GM23338 (cell line): Measurements from ENCODE around the gene ST7L. TPM values are rescaled to one million over a fixed set of nuclear protein-coding genes. Genes with fewer than 3 reads are reported as not detected.

ENCODE experiments used
- ATAC-seq: fragments of 200-7000 bp; cut with Tn5 transposase; 3 replicates; pipeline ENCODE4 v1.9.1; 2020
- DNase-seq: peaks from one replicate; pipeline ENCODE4 v3.0.0-alpha.2; 2015; ENCODE audit warnings: low spot score
- H2AFZ ChIP-seq: fragments of 200-600 bp; sonication (generic); 2 replicates; pipeline ENCODE4 v1.8.0; 2016; ENCODE audit warnings: antibody characterized with exemption, mild to moderate bottlenecking, moderate library complexity
- H3F3A ChIP-seq: fragments of 200-600 bp; sonication (generic); replicated peaks from 2 replicates; pipeline ENCODE4 v1.8.0; 2017; ENCODE audit warnings: antibody characterized with exemption, mixed run types, low read depth
- H3K27ac ChIP-seq: fragments of 200-600 bp; sonication (generic); 2 replicates; pipeline ENCODE4 v1.6.1; 2016; ENCODE audit warnings: low read depth
- H3K27me3 ChIP-seq: fragments of 200-600 bp; sonication (generic); 2 replicates; pipeline ENCODE4 v1.8.0; 2016; ENCODE audit warnings: mild to moderate bottlenecking, mixed run types, moderate library complexity; ENCODE audit not compliant: insufficient read depth
- H3K36me3 ChIP-seq: fragments of 200-600 bp; sonication (generic); 2 replicates; pipeline ENCODE4 v1.8.0; 2016; ENCODE audit warnings: mild to moderate bottlenecking; ENCODE audit not compliant: insufficient read depth
- H3K4me1 ChIP-seq: fragments of 200-600 bp; sonication (generic); 2 replicates; pipeline ENCODE4 v1.8.0; 2016; ENCODE audit warnings: mild to moderate bottlenecking, moderate library complexity; ENCODE audit not compliant: insufficient read depth
- H3K4me2 ChIP-seq: fragments of 200-600 bp; sonication (generic); 2 replicates; pipeline ENCODE4 v1.7.1; 2017; ENCODE audit warnings: mixed run types
- H3K4me3 ChIP-seq: fragments of 200-600 bp; sonication (generic); 2 replicates; pipeline ENCODE4 v1.6.1; 2016; ENCODE audit warnings: mixed run types
- H3K79me2 ChIP-seq: fragments of 200-600 bp; sonication (generic); replicated peaks from 2 replicates; pipeline ENCODE4 v1.8.0; 2017; ENCODE audit warnings: mild to moderate bottlenecking; ENCODE audit not compliant: insufficient read depth
- H3K9me2 ChIP-seq: fragments of 200-600 bp; sonication (generic); 2 replicates; pipeline ENCODE4 v1.8.0; 2017; ENCODE audit not compliant: insufficient read depth
- H4K20me1 ChIP-seq: fragments of 200-600 bp; sonication (generic); replicated peaks from 2 replicates; pipeline ENCODE4 v1.8.0; 2017; ENCODE audit warnings: mild to moderate bottlenecking; ENCODE audit not compliant: insufficient read depth
- H3K27ac Mint-ChIP-seq: 2 replicates; pipeline ENCODE4 v1.8.0; 2020; ENCODE audit warnings: inconsistent platforms, mild to moderate bottlenecking, moderate library complexity, mixed read lengths
- H3K27me3 Mint-ChIP-seq: 3 replicates; pipeline ENCODE4 v1.8.0; 2022; ENCODE audit warnings: low read depth, mild to moderate bottlenecking, moderate library complexity, mixed read lengths, inconsistent platforms; ENCODE audit not compliant: insufficient read depth, poor library complexity
- H3K36me3 Mint-ChIP-seq: 3 replicates; pipeline ENCODE4 v1.8.0; 2021; ENCODE audit warnings: low read depth, mild to moderate bottlenecking, inconsistent platforms, moderate library complexity, mixed read lengths
- H3K4me1 Mint-ChIP-seq: 3 replicates; pipeline ENCODE4 v1.8.0; 2020; ENCODE audit warnings: mild to moderate bottlenecking, inconsistent platforms, mixed read lengths
- H3K4me3 Mint-ChIP-seq: 3 replicates; pipeline ENCODE4 v1.8.0; 2021; ENCODE audit warnings: moderate library complexity, mild to moderate bottlenecking, inconsistent platforms, mixed read lengths
- H3K9me3 Mint-ChIP-seq: 3 replicates; pipeline ENCODE4 v1.8.0; 2020; ENCODE audit warnings: moderate library complexity, mild to moderate bottlenecking, inconsistent platforms, mixed read lengths
- CREB1 ChIP-seq: fragments of 250-450 bp; sonication (Bioruptor Pico); IDR thresholded peaks from 2 replicates; pipeline ENCODE4 v1.5.0; 2020; ENCODE audit warnings: low read depth, mild to moderate bottlenecking, moderate library complexity
- ETS1 ChIP-seq: IDR thresholded peaks from 2 replicates; pipeline ENCODE4 v1.6.1; 2016; ENCODE audit warnings: antibody characterized with exemption
- EZH2 ChIP-seq: fragments of 200-600 bp; sonication (generic); IDR thresholded peaks from one replicate; pipeline ENCODE4 v1.8.0; 2017; ENCODE audit warnings: antibody characterized with exemption, mild to moderate bottlenecking, low read depth; ENCODE audit not compliant: unreplicated experiment
- EZH2phosphoT487 ChIP-seq: fragments of 200-600 bp; sonication (generic); IDR thresholded peaks from one replicate; pipeline ENCODE4 v1.8.1; 2018; ENCODE audit warnings: antibody characterized with exemption; ENCODE audit not compliant: unreplicated experiment
- JUNB ChIP-seq: IDR thresholded peaks from one replicate; pipeline ENCODE4 v1.6.1; 2016; ENCODE audit warnings: antibody characterized with exemption; ENCODE audit not compliant: unreplicated experiment
- NANOG ChIP-seq: IDR thresholded peaks from 2 replicates; pipeline ENCODE4 v1.6.1; 2016; ENCODE audit warnings: antibody characterized with exemption, borderline replicate concordance
- POLR2AphosphoS5 ChIP-seq: IDR thresholded peaks from 2 replicates; pipeline ENCODE4 v1.6.1; 2016; ENCODE audit warnings: antibody characterized with exemption, low read depth
- STAT1 ChIP-seq: IDR thresholded peaks from one replicate; pipeline ENCODE4 v1.6.1; 2016; ENCODE audit warnings: antibody characterized with exemption; ENCODE audit not compliant: unreplicated experiment
- ZNF331 ChIP-seq: fragments of 250-450 bp; sonication (Bioruptor Pico); IDR thresholded peaks from 2 replicates; pipeline ENCODE4 v1.5.0; 2020; ENCODE audit warnings: low read depth, mild to moderate bottlenecking, moderate library complexity
- ZNF462 ChIP-seq: fragments of 250-450 bp; sonication (Bioruptor Pico); IDR thresholded peaks from 2 replicates; pipeline ENCODE4 v1.5.0; 2020; ENCODE audit warnings: mild to moderate bottlenecking, moderate library complexity
- polyA plus RNA-seq: library from polyadenylated mRNA; unstranded; fragments of >200 nt; fragmentation: Nextera tagmentation; extraction: Ambion mirVana; gene quantifications from 2 replicates; pipeline ENCODE4 v1.2.1, GENCODE V29; 2016
- total RNA-seq: library from RNA; depleted of rRNA; stranded (reverse); fragments of >200 nt; shearing (Covaris generic); gene quantifications from 2 replicates; pipeline ENCODE4 v1.2.3, GENCODE V29; 2014

Gene ST7L
- total and polyA plus RNA-seq, 2 experiments from 2014 or later: 18.2 to 21.0 TPM

- no peak overlapping the region for H3K27ac Mint-ChIP-seq
- H3K9me3 Mint-ChIP-seq: no peaks in the 10 kb centered on the region
- Histone ChIP-seq H3K79me2 (no peaks in the 10 kb centered on the region), H3F3A (no peaks in the 10 kb centered on the region), H3K4me3 (no peak overlapping the region), H3K4me1 (no peaks in the 10 kb centered on the region), H2AFZ (no peak overlapping the region), H4K20me1 (0 out of 2 replicates have a peak, but pooled peaks cover 5% of the 10 kb centered on the region), H3K9me2 (no peaks in the 10 kb centered on the region), H3K27me3 (no peaks in the 10 kb centered on the region), H3K27ac (no peak overlapping the region), H3K36me3 (no peaks in the 10 kb centered on the region), H3K4me2 (no peak overlapping the region)
- no peak for DNase-seq
- no peak for ATAC-seq
- no peak for TF ChIP-seq NANOG
- no peaks in the 10 kb centered on the region for H3K4me1 Mint-ChIP-seq
- no peaks in the 10 kb centered on the region for H3K36me3 Mint-ChIP-seq
- H3K4me3 Mint-ChIP-seq: no peak overlapping the region
- no peaks in the 10 kb centered on the region for H3K27me3 Mint-ChIP-seq
Measured at GRCh38 chr1:112544751-112545150, 74.2 kb downstream of the ST7L start.

GRCh38 chr1:112544011-112544688 lies 74.8 kb downstream of the ST7L start:
- no peak for TF ChIP-seq JUNB
- no peak for TF ChIP-seq ETS1
- TF ChIP-seq ZNF331 (CRISPR knock-in tag): no peak
- no peak for TF ChIP-seq STAT1
- TF ChIP-seq ZNF462 (CRISPR knock-in tag): no peak
- TF ChIP-seq EZH2phosphoT487: no peak
- no peak for TF ChIP-seq CREB1 (CRISPR knock-in tag)
- TF ChIP-seq POLR2AphosphoS5: no peak
- TF ChIP-seq EZH2: no peak
- no peaks in the 10 kb centered on the region for H3K36me3 ChIP-seq
- H3K27ac Mint-ChIP-seq: 0 out of 2 replicates have a peak overlapping the region, but pooled peaks have one; percentile 62
- no peak for ATAC-seq
- DNase-seq: no peak
- H3K9me2 ChIP-seq: no peaks in the 10 kb centered on the region
- no peak overlapping the region for H3K4me3 Mint-ChIP-seq
- H3K36me3 Mint-ChIP-seq: no peaks in the 10 kb centered on the region
- H2AFZ ChIP-seq: no peak overlapping the region
- H3K27me3 ChIP-seq: no peaks in the 10 kb centered on the region
- H3K9me3 Mint-ChIP-seq: no peaks in the 10 kb centered on the region
- no peak overlapping the region for H3K27ac ChIP-seq
- 0 out of 2 replicates have a peak, but pooled peaks cover 5% of the 10 kb centered on the region for H4K20me1 ChIP-seq
- H3F3A ChIP-seq: no peaks in the 10 kb centered on the region
- no peaks in the 10 kb centered on the region for H3K4me1 ChIP-seq
- H3K27me3 Mint-ChIP-seq: no peaks in the 10 kb centered on the region
- no peak overlapping the region for H3K4me3 ChIP-seq
- H3K4me1 Mint-ChIP-seq: no peaks in the 10 kb centered on the region
- H3K4me2 ChIP-seq: no peak overlapping the region
- H3K79me2 ChIP-seq: no peaks in the 10 kb centered on the region
